NCI-H1930 (cell line): ENCODE measurements around the gene POLR3K.
"Not testable (repeated sequence)": the region's sequence is repeated elsewhere in the genome, so short reads cannot be mapped to it uniquely, and the experiment has no call there.

Source experiments
- DNase-seq, 2 experiments: peaks; one replicate each; lab custom pipeline; 2025; lab: John Stamatoyannopoulos, UW

Gene POLR3K

GRCh38 chr16:42691-43090 lies 10.7 kb downstream of the POLR3K start:
- no peak for DNase-seq

- no peak for DNase-seq
Measured at GRCh38 chr16:42069-42457, 11.3 kb downstream of the POLR3K start.

DNA sequence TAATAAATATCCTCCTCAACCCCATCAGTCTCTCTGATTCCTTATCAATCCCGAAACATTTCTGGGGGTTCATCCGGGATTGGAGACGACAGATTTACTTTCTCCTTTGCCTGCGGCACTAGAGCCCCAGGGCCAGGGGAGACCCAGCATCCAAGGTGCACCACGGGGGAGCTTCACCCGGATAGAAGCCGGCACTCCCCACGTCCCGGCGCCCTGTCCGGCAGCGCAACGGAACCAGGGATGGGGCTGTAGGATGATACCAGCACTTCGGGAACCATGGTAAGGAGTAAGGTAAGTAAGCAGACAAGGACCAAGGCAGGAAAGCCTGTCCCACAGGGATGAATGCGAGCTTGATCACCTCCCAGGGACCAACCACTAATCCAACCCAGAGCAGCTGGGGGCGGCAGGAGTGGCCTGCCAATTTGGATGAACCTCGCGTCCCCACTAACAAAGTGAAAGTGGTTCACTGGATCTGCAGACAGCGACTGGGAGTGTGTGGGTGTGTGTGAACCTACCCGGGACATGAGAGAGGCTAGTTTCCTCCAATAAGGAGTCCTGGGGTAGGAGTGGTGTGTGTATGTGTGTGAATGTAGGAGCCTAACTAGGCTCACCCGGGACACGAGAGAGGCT lies 11.9 kb downstream of the POLR3K start:
- DNase-seq = no peak

GRCh38 chr16:38941-39892 lies 14.2 kb downstream of the POLR3K start:
- DNase-seq = no peak

DNA sequence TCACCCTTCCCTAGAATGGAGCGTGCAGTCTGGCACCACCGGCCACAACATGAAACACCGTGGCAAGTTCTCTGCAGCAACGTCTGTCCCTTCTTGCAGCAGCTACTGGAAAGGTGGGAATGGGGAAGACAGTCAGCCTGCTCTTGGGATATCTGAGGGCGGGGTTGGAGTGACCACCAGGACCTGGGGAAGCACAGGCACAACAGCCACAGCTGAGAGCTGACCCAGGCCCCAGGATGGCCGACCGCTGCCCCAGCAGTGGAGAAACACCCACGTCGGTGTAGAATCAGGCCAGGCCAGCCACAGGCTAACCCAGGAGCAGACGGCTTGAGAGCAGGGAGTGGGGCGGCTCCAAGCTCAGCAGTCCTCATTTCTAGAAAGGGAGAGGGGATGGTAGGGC lies 15.2 kb downstream of the POLR3K start:
- not testable (repeated sequence) for DNase-seq

DNA sequence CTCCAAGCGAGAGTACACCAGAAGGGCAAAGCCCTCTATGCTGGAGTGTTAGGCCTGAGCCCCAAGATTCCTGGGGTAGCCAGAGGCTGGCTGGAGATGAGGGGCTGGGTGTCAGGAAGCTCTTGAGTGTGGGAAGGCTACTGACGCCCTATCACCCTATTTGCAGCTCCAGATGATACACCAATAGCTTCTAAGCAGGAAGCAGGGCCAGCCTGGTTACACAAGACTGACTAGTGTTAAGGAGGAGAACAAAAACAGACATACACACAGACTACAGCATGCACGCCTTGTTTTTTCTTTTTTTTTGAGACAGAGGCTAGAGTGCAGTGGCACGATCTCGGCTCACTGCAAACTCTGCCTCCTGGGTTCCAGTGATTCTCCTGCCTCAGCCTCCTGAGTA lies 15.9 kb downstream of the POLR3K start:
- no peak for DNase-seq

DNA sequence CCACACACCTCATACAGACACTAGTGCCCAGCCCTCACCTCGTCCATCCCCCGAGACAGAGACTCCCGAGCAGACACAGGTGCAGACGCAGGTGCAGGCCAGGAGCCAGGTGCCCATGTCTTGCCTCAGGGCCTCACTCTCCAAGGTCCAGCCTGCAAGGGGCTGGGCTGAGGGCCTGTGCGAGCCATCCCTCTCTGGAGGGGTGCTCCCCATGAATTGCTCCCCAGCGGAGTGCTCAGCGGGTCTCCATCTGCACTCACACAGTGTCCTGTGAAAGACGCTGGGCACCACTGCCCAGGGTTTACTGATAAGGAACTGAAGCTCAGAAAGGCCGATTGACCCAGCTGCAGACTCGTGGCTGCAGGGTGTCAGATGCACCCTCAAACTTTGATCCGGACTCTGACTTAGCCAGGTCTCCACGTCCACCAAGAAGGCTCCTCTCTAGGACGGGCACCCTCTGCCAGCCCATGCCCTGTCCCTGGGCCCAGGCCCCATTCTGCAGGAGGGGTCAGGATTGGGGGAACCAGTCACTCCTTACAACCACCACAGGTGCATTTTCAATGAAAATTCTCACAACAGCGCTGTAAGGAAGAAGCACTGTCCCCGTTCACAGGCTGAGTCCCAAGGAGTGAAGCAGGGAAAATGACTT lies 16.9 kb downstream of the POLR3K start:
- no peak for DNase-seq

DNA sequence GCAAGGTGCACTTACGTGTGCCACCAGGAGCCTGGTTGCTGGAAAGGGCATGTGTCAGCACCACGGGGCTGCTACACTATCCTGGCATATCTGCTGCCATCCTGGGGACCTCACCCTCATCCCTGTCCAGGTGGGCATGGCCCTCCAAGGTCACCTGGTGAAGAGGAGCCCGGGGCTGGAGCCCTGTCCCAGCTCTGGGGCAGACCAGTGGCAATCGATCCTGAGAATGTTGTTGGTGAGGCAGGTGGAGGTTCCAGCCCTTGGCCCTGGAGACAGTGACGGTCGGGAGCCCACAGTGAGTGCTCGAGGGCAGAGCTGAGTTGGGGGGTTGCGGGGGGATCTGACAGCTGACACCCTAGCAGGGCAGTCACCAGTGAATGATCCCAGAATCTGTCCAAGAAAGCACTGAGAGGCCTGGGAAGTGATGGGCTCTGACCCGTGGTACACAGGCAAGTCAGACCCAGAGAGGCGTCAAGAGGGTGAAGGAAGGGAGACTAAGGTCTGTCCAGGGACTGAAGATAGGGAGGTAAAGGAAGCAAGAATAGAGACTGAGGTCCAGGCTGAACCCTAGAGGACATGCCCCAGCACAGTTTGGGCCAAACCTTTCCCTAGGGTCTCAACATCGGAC lies 17.6 kb downstream of the POLR3K start:
- DNase-seq = no peak

GRCh38 chr16:35011-35677 lies 18.3 kb downstream of the POLR3K start:
- DNase-seq = no peak

DNA sequence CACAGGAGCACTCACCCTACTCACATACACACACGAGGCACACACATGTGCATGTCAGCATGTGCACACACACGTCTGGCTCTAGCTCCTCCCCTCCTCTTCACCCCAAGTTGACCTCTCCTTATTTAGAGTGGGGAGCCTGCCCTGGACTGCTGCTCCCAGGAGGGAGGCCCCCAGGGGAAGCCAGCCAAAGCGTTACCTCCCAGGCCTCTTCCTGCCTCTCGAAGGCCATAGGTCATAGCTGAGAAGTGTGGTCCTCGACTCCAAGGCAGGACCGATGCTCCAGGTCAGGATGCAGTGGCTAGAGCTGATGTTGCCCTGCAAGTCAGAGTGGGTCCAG lies 18.8 kb downstream of the POLR3K start:
- DNase-seq = no peak

DNA sequence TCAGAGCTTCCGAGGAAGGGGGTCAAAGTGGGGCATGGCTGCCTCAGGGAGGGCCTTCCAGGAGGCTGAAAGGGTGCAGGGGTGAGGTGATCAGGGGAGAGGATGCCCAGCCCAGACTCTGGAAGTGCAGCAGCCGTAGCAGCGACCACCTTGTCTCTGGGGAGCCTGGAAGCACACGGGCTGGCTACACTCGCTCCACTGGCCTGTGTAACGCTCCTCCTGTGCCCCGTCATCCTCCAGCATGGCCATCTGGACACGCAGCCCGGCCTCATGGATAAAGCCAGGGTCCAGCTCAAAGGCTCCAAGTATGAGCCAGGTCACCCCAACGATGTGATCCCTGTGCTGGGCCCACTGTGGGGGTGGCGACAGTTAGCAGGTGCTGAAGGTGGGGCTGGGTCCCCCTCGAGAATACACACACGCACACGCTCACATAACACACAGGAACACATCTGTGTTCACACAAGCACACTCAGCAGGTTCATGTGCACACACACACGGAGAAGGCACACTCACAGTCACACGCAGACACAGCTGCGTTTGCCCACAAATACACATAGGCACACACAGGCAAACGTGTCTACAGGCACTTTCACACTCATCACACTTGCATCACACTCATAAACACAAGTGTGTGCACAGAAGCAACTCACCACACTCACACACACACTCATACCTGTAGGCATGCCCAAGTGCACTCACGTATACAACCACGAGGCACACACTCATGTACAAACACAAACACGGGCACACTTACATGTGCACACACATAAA lies 19.3 kb downstream of the POLR3K start:
- DNase-seq = no peak

- DNase-seq = not testable (repeated sequence)
Measured at GRCh38 chr16:33154-33876, 20.1 kb downstream of the POLR3K start.

- not testable (repeated sequence) for DNase-seq
Measured at GRCh38 chr16:30627-31026, 22.8 kb downstream of the POLR3K start.

DNA sequence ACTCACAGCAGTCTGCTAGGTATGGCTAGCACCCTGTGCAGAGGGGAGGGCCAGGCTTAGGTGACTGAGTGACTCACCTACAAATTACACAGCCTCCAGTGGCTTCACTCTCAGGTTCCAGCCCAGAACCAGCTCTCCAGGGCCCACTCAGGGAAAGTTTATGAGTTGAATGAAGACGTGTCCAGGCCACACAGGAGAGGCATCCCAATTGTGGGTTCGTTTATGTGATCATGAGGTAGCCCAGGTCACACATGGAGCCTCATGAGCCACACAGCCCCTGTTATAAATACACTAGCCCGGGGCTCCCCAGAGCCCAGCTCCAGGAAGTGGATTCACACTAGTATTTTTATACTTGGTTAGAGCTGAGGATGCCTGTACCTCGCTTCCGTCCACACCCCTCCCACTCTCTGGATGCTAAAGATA lies 27.5 kb downstream of the POLR3K start:
- DNase-seq = not testable (repeated sequence)

DNA sequence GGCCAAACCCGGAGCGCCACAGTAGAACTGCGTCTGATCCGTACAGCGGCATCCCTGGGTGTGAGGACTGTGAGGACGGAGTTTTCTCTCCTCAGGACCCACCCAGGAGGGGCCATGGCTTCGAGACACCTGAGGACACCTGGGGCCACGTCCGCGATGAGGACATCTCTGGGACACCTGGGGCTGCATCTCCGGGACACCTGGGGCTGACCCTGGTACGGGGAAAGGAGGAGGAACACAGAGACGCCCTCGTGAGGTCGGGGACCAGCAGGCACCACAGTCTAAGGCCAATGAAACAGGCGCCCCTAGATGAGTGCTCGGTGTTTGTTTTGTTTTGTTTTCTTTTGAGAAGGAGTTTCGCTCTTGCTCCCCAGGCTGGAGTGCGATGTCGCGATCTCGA lies 29.3 kb downstream of the POLR3K start:
- DNase-seq = not testable (repeated sequence)

DNA sequence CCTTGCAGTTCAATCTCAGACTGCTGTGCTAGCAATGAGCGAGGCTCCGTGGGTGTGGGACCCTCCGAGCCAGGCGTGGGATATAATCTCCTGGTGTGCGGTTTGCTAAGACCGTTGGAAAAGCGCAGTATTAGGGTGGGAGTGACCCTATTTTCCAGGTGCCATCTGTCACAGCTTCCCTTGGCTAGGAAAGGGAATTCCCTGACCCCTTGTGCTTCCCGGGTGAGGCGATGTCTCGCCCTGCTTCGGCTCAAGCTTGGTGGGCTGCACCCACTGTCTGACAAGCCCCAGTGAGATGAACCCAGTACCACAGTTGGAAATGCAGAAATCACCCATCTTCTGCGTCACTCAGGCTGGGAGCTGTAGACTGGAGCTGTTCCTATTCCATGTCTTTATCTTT lies 32.5 kb downstream of the POLR3K start:
- not testable (repeated sequence) for DNase-seq

GRCh38 chr16:17062-17765 lies 36.2 kb downstream of the POLR3K start:
- not testable (repeated sequence) for DNase-seq

- DNase-seq = peak; percentile 77 to 78
Measured at GRCh38 chr16:10772-11171, 42.6 kb downstream of the POLR3K start.

GRCh38 chr16:9903-10665 lies 43.3 kb downstream of the POLR3K start:
- DNase-seq = peak; percentile 41 to 81
